AG08395 (cell line): ENCODE results near the gene MTERF4.

ENCODE experiments used
- DNase-seq: peaks from one replicate; pipeline ENCODE4 v3.0.0; 2012; ENCODE audit warnings: mixed read lengths, low spot score

MTERF4 gene

DNA sequence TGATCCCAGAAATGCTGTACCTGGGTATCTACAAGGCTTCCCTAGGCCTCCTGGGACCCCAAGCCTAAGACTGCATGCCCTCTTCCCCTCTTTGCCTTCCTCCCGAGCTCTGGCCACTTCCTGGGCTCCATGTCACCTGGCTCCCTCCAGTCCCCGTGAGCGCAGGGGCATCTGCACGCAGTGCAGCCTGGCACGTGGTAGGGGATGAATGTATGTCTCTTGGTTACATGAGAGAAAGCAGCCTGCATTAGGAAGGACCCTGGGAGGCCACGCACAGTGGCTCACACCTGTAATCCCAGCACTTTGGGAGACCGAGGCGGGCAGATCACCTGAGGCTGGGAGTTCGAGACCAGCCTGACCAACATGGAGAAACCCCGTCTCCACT, 31.3 kb upstream of the MTERF4 start:
- no peak for DNase-seq

DNA sequence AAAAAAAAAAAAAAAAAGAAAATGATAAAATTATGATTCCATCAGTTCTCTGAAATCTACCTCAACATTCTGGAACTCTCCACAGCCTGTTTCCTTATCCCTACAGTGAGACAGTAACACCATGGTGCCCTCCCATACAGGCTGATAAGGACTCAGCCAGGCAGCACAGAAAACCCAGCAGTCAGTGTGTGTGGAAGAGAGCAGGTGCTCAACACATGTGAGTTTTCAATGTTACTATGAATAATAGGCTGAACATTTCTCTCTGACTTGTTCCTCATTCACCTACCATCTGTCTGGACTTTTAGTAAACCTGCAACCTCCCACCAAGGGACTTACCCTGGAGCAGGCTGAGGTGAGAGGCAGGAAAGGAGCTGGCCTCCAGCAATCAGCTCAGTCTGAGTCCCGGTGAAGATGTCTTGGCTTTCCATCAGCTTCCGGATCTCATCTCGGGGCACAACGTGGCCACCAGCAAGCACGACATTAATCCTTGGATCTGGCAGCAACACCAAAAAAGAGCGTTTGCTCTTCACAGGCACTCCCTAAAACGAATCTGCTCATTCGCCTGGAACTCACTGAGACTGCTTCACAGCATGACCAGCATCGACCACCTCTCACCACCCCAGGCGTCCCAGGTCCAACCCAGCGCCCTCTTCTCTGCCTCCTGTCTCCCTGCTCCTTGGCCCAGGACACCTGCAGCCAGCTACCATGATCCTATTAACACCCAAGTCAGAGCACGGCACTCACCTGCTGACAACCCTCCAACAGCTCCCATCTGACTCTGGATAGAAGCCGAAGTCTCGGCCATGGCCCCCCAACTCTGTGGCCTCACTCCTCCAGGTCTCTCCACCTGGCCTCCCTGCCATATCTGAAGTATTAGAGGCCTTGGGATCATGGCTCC, 30.7 kb upstream of the MTERF4 start:
- no peak for DNase-seq

DNA sequence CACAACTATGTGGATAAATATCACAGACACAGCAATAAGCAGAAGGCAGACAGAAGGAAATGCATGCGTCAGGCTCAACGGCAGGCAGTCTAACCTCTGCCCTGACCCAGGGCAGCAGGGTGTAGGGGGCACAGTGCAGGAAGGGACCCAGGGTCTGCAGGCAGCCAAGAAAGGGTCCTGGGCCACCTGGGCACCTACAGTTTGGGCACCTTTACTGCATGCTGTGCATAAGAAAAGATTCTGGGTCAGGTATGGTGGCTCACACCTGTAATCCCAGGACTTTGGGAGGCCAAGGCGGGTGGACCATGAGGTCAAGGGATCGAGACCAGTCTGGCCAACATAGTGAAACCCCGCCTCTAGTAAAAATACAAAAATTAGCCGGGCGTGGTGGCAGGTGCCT, 29.4 kb upstream of the MTERF4 start:
- DNase-seq, result no peak

DNA sequence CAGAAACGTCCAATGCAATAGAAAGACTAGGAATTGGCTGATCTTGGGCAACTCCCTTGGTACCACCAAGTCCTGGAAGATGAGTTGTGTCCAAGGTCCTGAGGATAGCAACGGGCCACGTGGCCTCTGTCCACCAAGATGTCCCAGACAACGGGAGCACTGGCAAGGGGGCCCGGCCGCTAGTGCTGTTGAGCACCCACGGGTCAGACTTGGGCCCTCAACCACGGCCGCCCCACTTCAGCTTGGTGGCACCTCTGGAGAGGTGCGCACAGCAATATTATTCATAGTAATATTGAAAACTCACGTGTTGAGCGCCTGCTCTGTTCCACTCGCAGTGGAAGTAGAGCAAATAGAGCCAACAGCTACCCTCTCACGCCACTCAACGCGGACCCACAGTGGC, 28.2 kb upstream of the MTERF4 start:
- no peak for DNase-seq

DNA sequence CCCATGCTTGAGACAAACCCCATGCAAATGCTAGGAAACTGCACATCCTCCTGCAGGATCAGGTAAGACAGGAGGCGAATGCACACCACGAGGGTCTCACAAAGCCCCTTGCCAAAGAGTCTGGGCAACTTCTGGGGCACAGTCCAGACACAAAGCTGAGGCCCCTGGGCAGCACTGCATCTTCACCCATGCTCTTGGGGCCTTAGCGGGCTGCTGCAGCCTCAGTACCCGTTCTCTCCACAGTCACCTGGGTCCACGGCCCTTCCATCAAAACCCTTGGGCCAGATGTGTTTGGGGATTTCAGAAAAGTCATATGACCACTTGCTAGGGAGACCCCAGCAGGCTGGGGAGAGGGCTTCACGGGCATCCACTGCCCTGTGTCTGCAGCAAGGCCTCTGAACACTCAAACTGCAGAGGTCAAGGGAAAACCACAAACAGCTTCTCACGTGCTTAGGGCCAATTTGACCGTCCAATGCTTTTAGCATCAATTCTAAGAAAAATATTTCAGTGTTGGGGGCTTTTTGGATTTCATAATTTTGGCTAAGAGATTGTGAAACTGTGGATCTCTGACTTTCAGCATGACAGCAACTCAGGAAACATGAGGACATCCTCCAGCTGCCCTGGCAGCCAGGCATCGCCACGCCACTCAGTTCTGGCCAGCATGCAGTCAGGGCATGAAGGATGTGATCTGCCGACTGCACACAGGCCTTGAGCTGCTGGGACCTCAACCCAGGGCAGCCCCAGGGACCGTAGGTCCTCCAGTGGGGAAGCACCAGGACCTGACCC, 27.2 kb upstream of the MTERF4 start:
- no peak for DNase-seq

DNA sequence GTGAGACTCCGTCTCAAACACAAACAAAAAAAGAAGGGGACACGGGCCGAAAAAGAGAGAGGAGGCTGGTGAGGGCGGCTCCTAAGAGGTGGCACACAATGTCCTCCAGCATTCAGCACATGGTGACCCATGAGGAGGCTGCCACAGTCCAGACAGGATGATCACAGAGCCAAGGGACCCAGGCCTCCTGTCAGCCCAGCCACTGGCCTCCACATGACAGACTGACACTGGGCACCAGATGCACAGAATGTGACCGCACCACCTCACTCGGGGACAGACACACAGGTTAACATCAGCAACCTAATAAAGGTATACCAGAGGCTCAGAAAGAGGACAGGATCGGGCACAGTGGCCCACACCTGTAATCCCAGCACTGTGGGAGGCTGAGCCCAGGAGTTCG, 26.2 kb upstream of the MTERF4 start:
- DNase-seq, result no peak

DNA sequence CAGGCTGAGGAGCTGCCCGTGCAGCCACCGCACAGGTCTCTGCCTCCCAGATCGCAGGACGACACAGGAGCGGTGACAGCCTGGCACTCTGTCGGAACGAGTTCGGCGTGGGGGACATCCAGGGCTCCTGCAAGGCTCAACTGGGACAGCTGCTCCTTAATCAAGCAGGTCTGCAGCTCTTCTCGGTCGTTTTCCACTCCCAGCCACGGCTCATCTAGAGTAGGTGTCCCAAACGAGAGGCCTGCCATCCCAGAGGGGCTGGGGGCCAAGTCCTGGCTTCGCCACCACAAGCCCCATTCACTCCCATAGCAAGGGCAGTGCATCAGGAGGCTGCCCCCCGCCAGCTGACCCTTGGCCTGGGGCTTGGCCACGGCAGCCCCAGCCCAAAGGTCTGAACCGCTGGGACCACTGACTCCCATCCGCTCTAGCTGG, 24.7 kb upstream of the MTERF4 start:
- DNase-seq, result no peak

DNA sequence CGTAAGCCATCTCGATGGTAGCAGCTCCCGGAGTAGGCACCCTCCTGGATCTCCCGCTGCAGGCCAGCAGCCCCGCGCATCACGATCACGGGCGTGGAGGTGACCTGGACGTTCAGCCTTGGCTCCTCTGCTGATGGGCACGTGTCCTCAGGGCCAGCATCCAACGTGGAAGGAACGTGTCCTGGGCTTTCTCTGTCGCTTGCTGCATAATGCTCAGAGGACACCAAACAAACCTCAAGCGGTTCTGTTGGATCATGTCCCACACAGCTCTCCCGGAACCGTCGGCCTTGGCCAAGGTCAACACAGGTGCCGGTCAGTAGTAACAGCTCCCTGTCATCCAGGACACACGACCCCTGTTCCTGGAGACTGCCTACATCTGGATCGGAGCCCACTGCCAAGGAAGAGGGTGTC, 24.1 kb upstream of the MTERF4 start:
- no peak for DNase-seq

DNA sequence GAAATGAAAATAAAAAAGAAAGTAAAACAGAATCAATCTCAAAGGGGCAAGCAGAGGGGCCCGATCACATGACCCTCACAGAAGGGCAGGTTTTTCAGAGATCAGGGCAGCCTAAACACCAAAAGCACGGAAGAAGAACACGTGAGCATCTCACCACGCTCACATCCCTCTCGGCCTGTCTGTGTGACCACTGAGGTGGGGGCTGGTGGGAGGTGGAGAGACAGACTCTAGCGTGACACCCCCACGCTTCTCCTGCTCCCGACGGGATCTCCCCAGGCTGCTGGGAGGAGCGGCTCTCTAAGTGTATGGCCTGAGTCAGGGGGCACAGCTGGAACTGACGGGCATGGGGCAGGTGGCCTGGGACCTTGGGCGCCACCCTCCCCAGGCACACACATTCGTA, 23.5 kb upstream of the MTERF4 start:
- no peak for DNase-seq

DNA sequence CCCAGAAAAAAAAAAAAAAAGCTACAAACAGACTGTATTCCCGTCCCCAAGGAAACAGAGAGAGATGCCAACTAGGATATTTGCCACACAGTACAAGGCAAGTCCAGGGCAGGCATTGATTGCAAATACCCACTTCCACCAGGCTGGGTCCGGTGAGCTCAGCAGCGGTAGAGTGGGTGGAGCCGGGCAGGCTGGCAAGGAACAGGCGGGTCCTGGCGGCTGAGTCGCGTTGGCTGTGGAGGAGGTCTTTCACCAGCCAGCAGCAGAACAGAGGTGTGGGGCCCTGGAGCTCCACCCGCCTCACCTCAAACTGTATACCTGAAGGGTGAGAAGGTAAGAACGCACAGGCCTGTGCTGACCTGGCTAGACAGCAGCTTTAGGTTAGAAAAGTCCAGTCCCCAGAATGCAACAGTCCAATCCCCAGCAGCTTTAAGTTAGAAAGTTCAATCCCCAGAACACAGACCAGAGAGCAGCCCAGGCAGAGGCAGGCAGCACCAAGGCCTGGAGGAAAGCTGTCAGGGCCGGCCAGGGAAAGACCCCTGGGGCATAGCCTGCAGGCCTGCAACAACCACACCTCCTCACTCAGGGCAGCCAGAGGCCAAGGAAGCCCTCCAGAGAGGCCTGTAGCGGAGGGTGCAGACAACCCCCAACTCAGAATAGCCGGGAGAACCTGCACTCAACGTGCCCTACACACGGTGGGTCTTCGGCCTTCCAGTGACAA, 21.9 kb upstream of the MTERF4 start:
- no peak for DNase-seq

DNA sequence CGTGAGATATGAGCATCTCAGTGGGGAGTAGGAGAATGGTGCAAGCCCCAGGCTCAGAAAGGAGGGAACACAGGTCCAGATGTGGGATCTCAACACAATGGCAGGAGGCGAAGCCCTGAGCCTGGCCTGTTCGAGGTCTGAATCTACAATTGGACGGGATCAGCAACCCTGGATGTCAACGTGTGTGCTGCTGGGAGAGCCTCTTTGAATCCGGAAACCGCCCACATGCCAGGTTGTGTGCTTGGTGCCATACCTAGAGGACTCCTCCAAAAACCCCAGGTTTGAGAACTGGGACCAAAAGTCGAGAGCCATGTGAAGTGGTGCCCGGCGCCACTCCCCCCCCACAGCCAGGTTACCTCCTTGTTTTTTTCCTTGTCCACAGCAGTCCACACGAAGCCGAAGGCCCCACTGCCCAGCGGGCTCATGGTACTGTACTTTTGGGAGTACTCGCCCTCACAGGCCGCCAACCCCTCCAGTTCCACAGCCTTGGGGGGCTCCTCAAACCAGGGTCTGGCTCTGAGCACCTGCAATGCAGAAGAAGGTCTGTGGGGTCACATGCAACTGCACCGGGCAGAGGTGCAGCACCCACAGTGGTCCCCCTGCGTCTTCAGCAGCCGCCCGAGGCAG, 20.4 kb upstream of the MTERF4 start:
- no peak for DNase-seq

DNA sequence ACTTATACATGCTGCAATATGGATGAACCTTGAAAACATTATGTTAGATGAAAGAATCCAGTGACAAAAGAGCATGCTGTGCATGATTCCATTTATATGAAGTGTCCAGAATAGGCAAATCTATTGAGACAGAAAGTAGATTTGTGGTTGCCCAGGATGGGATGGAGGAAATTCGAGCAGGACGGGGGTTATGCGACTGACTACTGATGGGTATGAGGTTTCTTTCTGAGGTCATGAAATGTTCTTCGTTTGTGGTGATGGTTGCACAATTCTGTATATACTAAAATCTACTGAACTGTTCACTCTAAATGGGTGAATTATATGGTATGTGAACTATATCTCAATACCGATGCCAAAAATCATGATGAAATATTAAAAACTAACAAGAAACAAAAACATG, 18.9 kb upstream of the MTERF4 start:
- DNase-seq, result no peak

DNA sequence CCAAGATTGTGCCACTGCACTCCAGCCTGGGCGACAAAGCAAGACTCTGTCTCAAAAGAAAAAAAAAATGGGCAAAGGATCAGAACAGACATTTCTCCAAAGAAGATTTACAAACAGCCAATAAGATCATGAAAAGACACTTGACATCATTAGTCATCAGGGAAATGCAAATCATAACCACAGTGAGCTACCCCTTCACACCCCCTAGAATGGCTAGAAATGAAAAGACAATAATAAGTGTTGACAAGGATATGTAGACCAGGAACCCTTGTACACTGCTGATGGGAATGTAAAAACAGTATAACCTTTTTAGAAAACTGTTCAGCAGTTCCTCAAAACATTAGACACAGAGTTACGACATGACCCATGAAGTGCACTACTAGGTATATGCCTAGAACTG, 18.4 kb upstream of the MTERF4 start:
- no peak for DNase-seq

DNA sequence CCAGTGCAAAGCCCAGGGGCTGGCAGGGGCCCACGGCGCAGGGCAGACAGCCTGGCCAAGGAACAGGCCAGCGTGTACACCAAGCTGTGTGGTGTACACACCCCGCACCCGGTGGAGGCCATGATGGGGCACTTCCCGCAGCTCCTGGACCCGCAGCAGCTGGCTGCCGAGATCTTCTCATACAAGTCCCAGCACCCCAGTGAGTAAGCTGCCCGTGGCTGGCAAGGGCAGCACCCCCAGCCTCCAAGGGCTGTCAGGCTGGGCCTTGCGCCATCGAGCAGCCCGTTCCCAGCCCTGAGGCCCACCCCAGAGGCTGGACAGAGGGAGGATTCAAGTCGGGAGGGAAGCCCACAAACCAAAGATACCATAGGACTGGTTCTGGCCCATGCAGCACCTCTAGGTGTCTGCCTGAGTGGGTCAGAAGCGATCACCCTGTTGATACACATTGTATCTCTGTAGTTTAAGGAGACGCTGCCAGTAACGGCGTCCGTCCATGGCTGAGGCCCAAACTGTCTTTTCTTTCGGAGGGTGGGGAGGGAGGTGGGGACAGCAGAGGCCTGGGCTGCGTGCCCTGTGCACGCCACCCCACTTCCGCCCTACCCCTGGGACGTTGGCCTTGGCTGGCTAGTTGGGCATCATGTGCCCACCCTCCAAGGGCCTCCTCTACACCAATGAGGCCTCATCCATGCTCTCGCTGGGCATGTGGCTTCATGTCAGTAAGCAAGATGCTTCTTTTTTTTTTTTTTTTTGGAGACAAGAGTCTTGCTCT, 16.8 kb upstream of the MTERF4 start:
- no peak for DNase-seq

DNA sequence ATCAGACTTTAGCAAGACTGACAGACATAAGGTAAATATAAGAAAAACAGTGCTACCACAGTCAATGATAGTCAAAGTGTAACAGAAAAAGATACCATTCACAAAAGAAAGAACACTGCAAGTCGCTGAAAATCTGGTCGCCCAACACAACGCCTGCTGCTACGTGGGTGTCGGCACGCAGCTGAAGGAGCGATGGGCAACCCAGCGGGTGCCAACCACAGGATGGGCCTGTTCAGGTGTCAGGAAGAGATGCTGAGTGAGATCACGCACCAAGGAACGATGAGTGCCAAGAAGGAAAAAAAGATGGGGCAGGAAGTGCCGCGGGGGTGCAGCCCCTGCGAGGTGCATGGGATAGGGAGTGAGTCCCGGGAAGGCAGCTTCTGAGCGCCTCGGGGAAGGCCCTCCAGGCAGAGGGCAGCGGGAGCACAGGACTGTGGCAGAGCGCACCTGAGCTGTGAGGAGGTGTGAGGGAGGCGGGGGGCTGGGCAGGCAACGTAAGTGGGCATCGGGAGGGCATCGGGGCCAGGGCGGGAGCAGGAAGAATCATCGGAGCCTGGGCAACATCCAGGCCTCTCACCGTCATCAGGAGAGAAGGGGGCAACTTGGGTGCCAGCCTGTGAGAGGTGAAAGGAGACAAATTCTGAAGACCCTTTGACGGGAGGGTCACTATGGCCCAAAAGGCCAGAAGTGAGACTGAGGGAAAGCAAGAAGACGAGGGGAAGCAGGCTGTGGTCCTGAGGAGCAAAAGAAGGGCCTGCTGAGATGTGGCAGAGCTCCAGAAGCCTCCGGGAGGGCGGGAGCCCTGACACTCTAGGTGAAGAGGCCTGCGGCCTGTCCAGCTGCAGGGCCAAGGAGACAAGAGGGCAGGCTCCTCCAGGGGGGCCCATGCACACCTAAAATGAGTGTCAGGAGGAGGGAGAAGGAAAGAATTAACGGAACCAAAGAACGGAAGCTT, 14.8 kb upstream of the MTERF4 start:
- DNase-seq, result no peak

DNA sequence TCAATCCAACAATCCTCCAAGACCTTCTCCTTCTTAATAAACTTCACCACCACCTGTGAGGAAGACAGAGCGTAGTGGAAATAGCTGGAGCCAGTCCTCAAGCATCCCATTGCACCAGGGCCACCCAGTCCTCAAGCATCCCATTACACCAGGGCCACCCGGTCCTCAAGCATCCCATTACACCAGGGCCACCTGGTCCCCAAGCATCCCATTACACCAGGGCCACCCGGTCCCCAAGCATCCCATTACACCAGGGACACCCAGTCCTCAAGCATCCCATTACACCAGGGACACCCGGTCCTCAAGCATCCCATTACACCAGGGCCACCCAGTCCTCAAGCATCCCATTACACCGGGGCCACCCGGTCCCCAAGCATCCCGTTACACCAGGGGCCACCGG, 13.3 kb upstream of the MTERF4 start:
- DNase-seq, result no peak

DNA sequence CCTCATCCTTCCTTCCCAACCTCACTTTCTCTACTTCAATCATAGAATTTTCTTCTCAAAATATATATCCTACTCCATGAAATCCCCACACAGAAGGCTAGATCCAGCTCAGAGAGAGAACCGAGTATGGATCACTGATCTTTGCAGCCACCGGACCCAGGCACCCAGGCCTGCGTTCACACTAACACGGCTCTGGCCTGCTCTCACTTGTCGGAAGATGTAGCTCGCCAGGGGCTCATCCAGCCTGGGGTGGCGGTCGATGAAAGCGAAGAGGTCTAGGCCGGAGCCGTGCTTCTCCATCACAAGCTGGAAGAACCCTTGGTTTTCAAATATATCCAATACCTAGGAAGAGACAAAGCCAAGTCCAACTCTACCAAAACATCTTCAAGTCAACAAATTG, 12.7 kb upstream of the MTERF4 start:
- no peak for DNase-seq

DNA sequence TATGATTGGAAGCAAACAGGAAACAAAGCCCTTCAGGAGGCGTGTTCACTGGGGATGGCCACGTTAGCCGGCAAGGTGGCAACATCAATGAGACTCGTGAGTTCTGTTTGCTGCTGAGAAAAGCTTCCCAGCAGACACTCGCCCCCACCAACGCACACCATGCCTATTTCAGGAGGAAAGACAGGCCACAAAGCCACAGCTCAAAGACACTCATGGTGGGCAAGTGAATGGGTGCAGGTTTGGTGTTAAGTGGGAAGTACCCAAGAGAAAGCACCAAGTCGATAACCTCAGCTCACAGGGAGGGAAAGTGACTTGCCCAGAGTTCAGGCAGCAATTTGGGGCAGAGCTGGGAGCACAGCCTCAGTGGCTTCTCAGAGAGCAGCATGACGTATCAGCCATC, 10.5 kb upstream of the MTERF4 start:
- no peak for DNase-seq

DNA sequence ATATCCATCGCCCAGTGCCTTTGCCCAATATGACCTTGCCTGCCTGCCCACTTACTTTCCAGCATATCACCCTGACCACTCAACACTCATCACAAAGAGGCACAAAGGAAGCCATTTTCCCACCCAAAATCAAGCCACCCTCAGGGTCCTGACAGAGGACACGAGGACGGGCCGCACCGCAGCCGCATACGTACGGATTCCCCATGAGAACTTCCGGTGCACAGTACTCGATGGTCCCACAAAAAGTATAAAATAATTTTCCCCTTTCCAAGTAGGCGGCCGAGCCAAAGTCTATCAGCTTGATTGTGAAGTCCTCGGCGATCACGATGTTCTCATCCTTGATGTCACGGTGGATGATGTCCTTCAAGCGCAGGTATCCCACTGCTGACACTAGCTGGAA, 10.0 kb upstream of the MTERF4 start:
- DNase-seq, result no peak

DNA sequence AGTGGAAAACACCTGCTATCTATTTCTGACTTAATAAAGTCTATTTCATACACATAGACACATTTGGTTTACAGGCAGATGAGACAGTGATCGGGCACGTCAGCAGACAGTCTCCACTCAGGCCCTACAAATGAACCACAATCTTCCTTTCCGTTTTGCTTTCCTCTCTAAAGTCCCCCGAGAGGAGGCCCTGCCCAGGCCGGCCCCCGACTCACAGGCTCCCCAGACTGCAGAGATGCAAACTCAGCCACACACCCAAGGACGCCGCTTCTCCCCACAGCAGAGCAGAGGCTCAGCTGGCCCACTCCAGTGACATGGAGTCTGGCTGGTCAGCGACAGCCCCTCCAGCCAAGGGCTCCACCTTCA, 9.3 kb upstream of the MTERF4 start:
- no peak for DNase-seq
